Psoas muscle (tissue), 8 donors: Measurements from ENCODE around the gene ZMYND10. TPM values are rescaled to one million over a fixed set of nuclear protein-coding genes. Genes with fewer than 3 reads are reported as not detected.

Experiments used
- ATAC-seq, 4 donors: fragments of 200-7000 bp; cut with Tn5 transposase; one replicate each; pipeline ENCODE4 v1.9.1; 2020; ENCODE audit warnings: moderate library complexity in 3 of 4, mild to moderate bottlenecking in 2 of 4
- DNase-seq, 2 donors: peaks; one replicate each; pipeline ENCODE4 v3.0.0-alpha.2; 2020
- H3K27ac ChIP-seq: fragments of 200-600 bp; one replicate; pipeline ENCODE4 v1.8.0; 2022
- H3K27me3 ChIP-seq, 3 donors: fragments of 200-600 bp in 1 of 3; one replicate each; pipeline versions ENCODE4 v1.6.1 to v1.8.0; 2013 to 2022; ENCODE audit warnings: low read length in 2 of 3, mild to moderate bottlenecking in 2 of 3, moderate library complexity in 1 of 3; ENCODE audit not compliant: insufficient read depth in 3 of 3
- H3K36me3 ChIP-seq, 2 donors: fragments of 200-600 bp in 1 of 2; one replicate each; pipeline versions ENCODE4 v1.6.1 to v1.8.0; 2013 to 2022; ENCODE audit warnings: low read depth in 1 of 2, mild to moderate bottlenecking in 1 of 2, moderate library complexity in 1 of 2; ENCODE audit not compliant: insufficient read depth in 1 of 2
- H3K4me1 ChIP-seq: fragments of 200-600 bp; one replicate; pipeline ENCODE4 v1.8.0; 2022
- H3K4me3 ChIP-seq: fragments of 200-600 bp; one replicate; pipeline ENCODE4 v1.8.0; 2022; ENCODE audit warnings: mild to moderate bottlenecking
- H3K9me3 ChIP-seq: fragments of 200-600 bp; one replicate; pipeline ENCODE4 v1.8.0; 2022
- CTCF ChIP-seq: fragments of 200-600 bp; IDR thresholded peaks from one replicate; pipeline ENCODE4 v1.8.0; 2022; ENCODE audit warnings: antibody characterized with exemption
- WGBS, 3 donors: extraction: QIAGEN DNeasy Blood & Tissue Kit; methylation state at CpG; one replicate each; pipeline versions ENCODE4 v1.1.6 to v1.1.7; 2013; 5-methylcytosine and 5-hydroxymethylcytosine counted together
- intact Hi-C, 2 donors: fragments of 100-400 bp; cut with DNase I; formaldehyde crosslinking; loops; one replicate each; pipeline versions ENCODE4 v1.11.0 to v1.14.2; 2022
- polyA plus RNA-seq, 3 donors: library from polyadenylated mRNA; stranded (reverse); fragments of 200-250 nt; gene quantifications; one replicate each; pipeline ENCODE4 v1.2.3, GENCODE V29; 2013
- total RNA-seq, 4 donors: library from RNA; stranded (reverse); fragmentation: NEBNext Ultra II Directional in 2 of 4; extraction: Animal tissue kit (Norgen Biotek cat#: 25700) in 2 of 4; gene quantifications; one replicate each; pipeline versions ENCODE4 v1.2.1 to v1.2.4, GENCODE V29; 2021 to 2023
- donor health status: healthy with polysubstance abuse.
- donor health status: DM: no; HTN: no; CAD: no; lungs with moderate emphysema.
- donor health status: Bipolar disorder and iron deficiency.
- donor health status: healthy.
- donor health status: DM: yes; HTN: yes; CAD: no.
- donor health status: DM: no; HTN: no; CAD: no.
- donor health status: DM: no; HTN: no; CAD: no.
- donor health status: DM: yes; HTN: yes; CAD: no.

ZMYND10 gene
- total and polyA plus RNA-seq, 7 donors = 0.23 to 0.99 (median 0.51) TPM

- intact Hi-C loops = loop anchor here in 1 of 2 donors (5.0 kb wide), 1 partner anchor 171 kb away; no protein-coding TSS in a partner anchor
- no peak for TF ChIP-seq CTCF
- no peaks in the 10 kb centered on the region for H3K9me3 ChIP-seq
- 87 to 97% (median 87%) methylated on average over 5 of the region's 5 CpGs for WGBS, 3 donors
- ATAC-seq (no peak), DNase-seq (no peak)
- H3K4me3 ChIP-seq = no peak overlapping the region
- peaks cover 0 to 3% (median 0%) of the 10 kb centered on the region in 3 donors for H3K27me3 ChIP-seq
- no peak overlapping the region for H3K27ac ChIP-seq
- no peaks in the 10 kb centered on the region for H3K36me3 ChIP-seq
- no peaks in the 10 kb centered on the region for H3K4me1 ChIP-seq
These were observed 20.3 kb upstream of the ZMYND10 start for GRCh38 chr3:50365842-50366220.

GRCh38 chr3:50365080-50365841, 19.7 kb upstream of the ZMYND10 start:
- WGBS, 3 donors = 17 to 19% (median 18%) methylated on average over 45 to 53 of the region's 53 CpGs
- Histone ChIP-seq H3K27ac (no peak overlapping the region), H3K27me3 (peaks cover 0 to 3% (median 0%) of the 10 kb centered on the region in 3 donors), H3K36me3 (no peaks in the 10 kb centered on the region), H3K9me3 (no peaks in the 10 kb centered on the region), H3K4me3 (peak overlapping the region; percentile 57), H3K4me1 (no peaks in the 10 kb centered on the region)
- intact Hi-C loops = loop anchor here in 1 of 2 donors (5.0 kb wide), 1 partner anchor 172 kb away; no protein-coding TSS in a partner anchor
- no peak for TF ChIP-seq CTCF
- peak; percentile 79 to 90 for DNase-seq
- peak; percentile 54 to 93 (median 84) for ATAC-seq

- Histone ChIP-seq H3K27me3 (no peaks in the 10 kb centered on the region), H3K4me3 (peak overlapping the region; percentile 57), H3K4me1 (no peaks in the 10 kb centered on the region), H3K36me3 (no peaks in the 10 kb centered on the region), H3K27ac (no peak overlapping the region), H3K9me3 (no peaks in the 10 kb centered on the region)
- 28 to 39% (median 32%) methylated on average over 45 to 48 of the region's 48 CpGs for WGBS, 3 donors
- DNase-seq (peak in 1 of 2 donors; percentile 63), ATAC-seq (peak; percentile 14 to 51 (median 34))
- no peak for TF ChIP-seq CTCF
- intact Hi-C loops = loop anchor here in 1 of 2 donors (5.0 kb wide), 1 partner anchor 173 kb away; no protein-coding TSS in a partner anchor
These were observed 19.1 kb upstream of the ZMYND10 start for GRCh38 chr3:50364573-50365079.

- Histone ChIP-seq H3K27me3 (no peaks in the 10 kb centered on the region), H3K4me1 (peaks cover 37% of the 10 kb centered on the region), H3K27ac (peak overlapping the region; percentile 36), H3K4me3 (peak overlapping the region; percentile 82), H3K9me3 (no peaks in the 10 kb centered on the region), H3K36me3 (peaks cover 0 to 25% of the 10 kb centered on the region in 2 donors)
- TF ChIP-seq CTCF = no peak
- ATAC-seq (peak in 2 of 4 donors; percentile 1 to 3), DNase-seq (no peak)
- WGBS, 3 donors = 25 to 29% (median 28%) methylated on average over 8 of the region's 8 CpGs
- intact Hi-C loops = no loop called here
These were observed 14.2 kb upstream of the ZMYND10 start for GRCh38 chr3:50359760-50360110.
